K562 (cell line): ENCODE data around the gene SOST. TPM values are rescaled to one million over a fixed set of nuclear protein-coding genes. Genes with fewer than 3 reads are reported as not detected.

Source experiments
- ATAC-seq: fragments of 200-7000 bp; cut with Tn5 transposase; 3 replicates; pipeline ENCODE4 v1.9.1; 2020; ENCODE audit warnings: moderate library complexity
- BruUV-seq: library from RNA; stranded (reverse); fragments of 400-500 nt; replicated peaks from 2 replicates; lab custom pipeline; 2021; lab: Mats Ljungman, UMichigan
- CTCF ChIA-PET: fragments of 300-600 bp; formaldehyde crosslinking; extraction: SDS; loops from one replicate; lab custom pipeline; 2021; ENCODE audit warnings: low intra/inter-chr PET ratio; lab: Yijun Ruan, JAX
- POLR2A ChIA-PET: fragments of 300-600, 350-650 bp; sonication (Branson Sonifier 250); formaldehyde crosslinking; extraction: SDS; loops from one replicate; lab custom pipeline; 2021; ENCODE audit warnings: antibody characterized with exemption, inconsistent platforms; lab: Yijun Ruan, JAX
- DNase-seq, 4 experiments: peaks; one replicate each; pipeline versions ENCODE4 v3.0.0 to v3.0.0-alpha.2; 2011 to 2018; ENCODE audit warnings: low spot score in 3 of 4, mixed read lengths in 3 of 4; ENCODE audit errors: extremely low read depth in 1 of 4
- FAIRE-seq: peaks from 2 replicates; lab custom pipeline; 2011; peaks lifted over from hg19 to GRCh38; lab: Jason Lieb, UNC
- H2AFZ ChIP-seq: 2 replicates; pipeline ENCODE4 v1.6.0; 2011; ENCODE audit warnings: low read depth, low read length, control low read depth, inconsistent platforms
- H3K27ac ChIP-seq: fragments of 200-600 bp; 3 replicates; pipeline ENCODE4 v1.8.0; 2011; ENCODE audit warnings: low read depth, mild to moderate bottlenecking, control low read depth, inconsistent platforms, low read length, moderate library complexity, mixed read lengths; ENCODE audit errors: extremely low read depth
- H3K27me3 ChIP-seq, 2 experiments: fragments of 300-600 bp in 1 of 2; 2 replicates in 1 of 2; 3 replicates in 1 of 2; pipeline versions ENCODE4 v1.6.0 to v1.8.0; 2011; ENCODE audit warnings: inconsistent platforms in 2 of 2, low read length in 2 of 2, mild to moderate bottlenecking in 1 of 2, mixed read lengths in 1 of 2, moderate library complexity in 1 of 2; ENCODE audit not compliant: control insufficient read depth in 2 of 2, insufficient read depth in 2 of 2
- H3K36me3 ChIP-seq: fragments of 300-600 bp; 3 replicates; pipeline ENCODE4 v1.8.0; 2011; ENCODE audit warnings: mild to moderate bottlenecking, low read length, inconsistent platforms; ENCODE audit not compliant: control insufficient read depth, insufficient read depth
- H3K4me1 ChIP-seq, 2 experiments: fragments of 200-600 bp in 1 of 2; replicated peaks in 1 of 2; 2 replicates in 1 of 2; 3 replicates in 1 of 2; pipeline versions ENCODE4 v1.5.1 to v1.8.0; 2011; ENCODE audit warnings: inconsistent platforms in 2 of 2, low read length in 2 of 2, mild to moderate bottlenecking in 1 of 2, mixed read lengths in 1 of 2, moderate library complexity in 1 of 2; ENCODE audit not compliant: control insufficient read depth in 2 of 2, insufficient read depth in 2 of 2
- H3K4me2 ChIP-seq: 2 replicates; pipeline ENCODE4 v1.6.1; 2011; ENCODE audit warnings: low read length, control low read depth, inconsistent platforms, mixed read lengths; ENCODE audit not compliant: insufficient read depth
- H3K4me3 ChIP-seq: fragments of 200-600 bp; sonication (generic), shearing (Covaris generic); 2 replicates; pipeline ENCODE4 v1.5.1; 2016; ENCODE audit warnings: control low read depth, inconsistent platforms
- H3K79me2 ChIP-seq: fragments of 200-600 bp; 3 replicates; pipeline ENCODE4 v1.8.0; 2011; ENCODE audit warnings: low read length, inconsistent platforms; ENCODE audit not compliant: control insufficient read depth, insufficient read depth
- H3K9ac ChIP-seq, 2 experiments: 2 replicates each; pipeline versions ENCODE4 v1.6.0 to v1.6.1; 2011; ENCODE audit warnings: low read depth in 2 of 2, low read length in 2 of 2, control low read depth in 1 of 2, inconsistent platforms in 1 of 2, mild to moderate bottlenecking in 1 of 2, mixed read lengths in 1 of 2; ENCODE audit not compliant: insufficient read depth in 1 of 2
- H3K9me1 ChIP-seq: one replicate; pipeline ENCODE4 v1.6.0; 2011; ENCODE audit warnings: inconsistent platforms, mild to moderate bottlenecking, low read length, moderate library complexity; ENCODE audit not compliant: control insufficient read depth, insufficient read depth
- H3K9me3 ChIP-seq: replicated peaks from 2 replicates; pipeline ENCODE4 v1.5.1; 2011; ENCODE audit warnings: low read depth, low read length, inconsistent platforms; ENCODE audit not compliant: control insufficient read depth, insufficient read depth
- H4K20me1 ChIP-seq: replicated peaks from 2 replicates; pipeline ENCODE4 v1.6.1; 2011; ENCODE audit warnings: low read length, inconsistent platforms, mixed read lengths; ENCODE audit not compliant: control insufficient read depth, insufficient read depth
- ASH1L ChIP-seq: fragments of 450-650 bp; IDR thresholded peaks from 2 replicates; pipeline ENCODE4 v1.6.1; 2018; ENCODE audit warnings: borderline replicate concordance, mild to moderate bottlenecking, low read depth; ENCODE audit not compliant: partially characterized antibody
- BRF2 ChIP-seq: IDR thresholded peaks from 3 replicates; pipeline ENCODE4 v1.6.1; 2011; ENCODE audit warnings: borderline replicate concordance, mild to moderate bottlenecking; ENCODE audit not compliant: insufficient read length, insufficient read depth
- CREB5 ChIP-seq: fragments of 250-450 bp; sonication (Bioruptor Pico); IDR thresholded peaks from 2 replicates; pipeline ENCODE4 v1.5.0; 2020; ENCODE audit warnings: mild to moderate bottlenecking
- DDX20 ChIP-seq: fragments of 450-650 bp; IDR thresholded peaks from 2 replicates; pipeline ENCODE4 v1.6.1; 2016; ENCODE audit warnings: missing genetic modification characterization, low read depth, mild to moderate bottlenecking, missing compliant biosample characterization, moderate library complexity
- ELK1 ChIP-seq: sonication (generic); formaldehyde crosslinking; IDR thresholded peaks from 2 replicates; pipeline ENCODE4 v1.8.1; 2022; ENCODE audit warnings: missing genetic modification reagents
- HNRNPUL1 ChIP-seq: fragments of 200-400 bp; formaldehyde crosslinking; IDR thresholded peaks from 2 replicates; pipeline ENCODE4 v1.6.1; 2017; ENCODE audit warnings: low read length
- IRF2 ChIP-seq: sonication (generic); formaldehyde crosslinking; IDR thresholded peaks from 2 replicates; pipeline ENCODE4 v1.8.1; 2022; ENCODE audit warnings: mild to moderate bottlenecking, missing genetic modification reagents
- MNT ChIP-seq, 2 experiments: fragments of 450-650 bp; conservative IDR thresholded peaks; 2 replicates each; pipeline ENCODE4 v1.6.1; 2017; ENCODE audit warnings: mild to moderate bottlenecking in 2 of 2, moderate library complexity in 2 of 2
- PCBP2 ChIP-seq: fragments of 200-400 bp; formaldehyde crosslinking; IDR thresholded peaks from 2 replicates; pipeline ENCODE4 v1.6.1; 2018; ENCODE audit warnings: low read length, low read depth, mild to moderate bottlenecking, moderate library complexity; ENCODE audit not compliant: poor library complexity, severe bottlenecking
- PRPF4 ChIP-seq: fragments of 200-400 bp; formaldehyde crosslinking; IDR thresholded peaks from one replicate; pipeline ENCODE4 v1.6.1; 2017; ENCODE audit warnings: low read length, low read depth, mild to moderate bottlenecking; ENCODE audit not compliant: insufficient read depth, poor library complexity, severe bottlenecking
- RBM25 ChIP-seq: fragments of 200-400 bp; formaldehyde crosslinking; IDR thresholded peaks from 2 replicates; pipeline ENCODE4 v1.6.1; 2018; ENCODE audit warnings: low read length, low read depth, moderate library complexity; ENCODE audit not compliant: severe bottlenecking
- ZBTB26 ChIP-seq: fragments of 450-650 bp; formaldehyde crosslinking; IDR thresholded peaks from 2 replicates; pipeline ENCODE4 v1.4.0; 2022; ENCODE audit warnings: missing genetic modification characterization
- ZSCAN29 ChIP-seq: fragments of 450-650 bp; IDR thresholded peaks from 2 replicates; pipeline ENCODE4 v1.6.1; 2017
- whole genome bisulfite sequencing: fragments of 100-300 bp; shearing (Covaris generic); methylation state at CpG from one replicate; pipeline ENCODE4 v1.1.6; 2016; ENCODE audit warnings: low coverage, mixed read lengths; ENCODE audit not compliant: insufficient coverage; ENCODE audit errors: missing lambda C conversion rate; 5-methylcytosine and 5-hydroxymethylcytosine counted together
- in situ Hi-C: fragments of 300-500 bp; cut with MboI; formaldehyde crosslinking; loops from 4 replicates; pipeline ENCODE4 v1.15.0; 2018; ENCODE audit warnings: inconsistent platforms, mixed read lengths
- intact Hi-C: fragments of 100-400 bp; cut with micrococcal nuclease; formaldehyde crosslinking; loops from 2 replicates; pipeline ENCODE4 v1.14.2; 2022
- polyA plus RNA-seq, 8 experiments: library from polyadenylated mRNA; depleted of rRNA in 4 of 8; stranded (reverse) in 5 of 8; unstranded in 3 of 8; fragments of >200 nt; fragmentation: Nextera tagmentation in 2 of 8; fragmentation: Illumina TruSeq in 1 of 8; extraction: Ambion mirVana in 2 of 8; extraction: Trizol in 1 of 8; gene quantifications; 2 replicates each; pipeline versions ENCODE4 v1.2.1 to v1.2.3, GENCODE V29; 2011 to 2014; ENCODE audit warnings: inconsistent platforms in 1 of 8, missing spikeins in 1 of 8
- total RNA-seq, 7 experiments: library from RNA; depleted of rRNA in 6 of 7; stranded (reverse); fragments of >200 nt in 6 of 7; fragmentation: Illumina TruSeq in 2 of 7; extraction: Trizol in 2 of 7; gene quantifications; 2 replicates each; pipeline versions ENCODE4 v1.2.1 to v1.2.3, GENCODE V29; 2011 to 2021; ENCODE audit warnings: low replicate concordance in 1 of 7

The SOST gene
- total and polyA plus RNA-seq, 9 of the 15 experiments (the other 6 are each of a cell fraction or from before 2014, with no cell fraction given), result not detected

GRCh38 chr17:43770957-43771356 is 12.4 kb upstream of the SOST start:
- no peak for ATAC-seq
- DNase-seq, result no peak
- no peaks in the 10 kb centered on the region for H3K79me2 ChIP-seq
- H3K9me1 ChIP-seq, result peaks cover 3% of the 10 kb centered on the region
- no peak overlapping the region for H3K4me2 ChIP-seq
- TF ChIP-seq ASH1L (no peak), PRPF4 (no peak), HNRNPUL1 (no peak), MNT (conservative IDR thresholded peaks at IDR 0.05) (no peak), BRF2 (no peak), DDX20 (tag) (no peak), CREB5 (CRISPR knock-in tag) (no peak), RBM25 (no peak), ZSCAN29 (no peak), PCBP2 (no peak), IRF2 (CRISPR knock-in tag) (no peak), ZBTB26 (CRISPR knock-in tag) (no peak), ELK1 (no peak)
- no peak overlapping the region for H3K9ac ChIP-seq
- peaks cover 31% of the 10 kb centered on the region; the same call in 2 of the 3 replicates for H3K36me3 ChIP-seq
- ChIA-PET POLR2A (interaction anchor here (0.7 kb wide), 1 partner anchor 163 kb away, joined by 4 read pairs; no protein-coding TSS in a partner anchor), CTCF (no interaction called here)
- no peak overlapping the region for H2AFZ ChIP-seq
- H3K4me1 ChIP-seq, result peaks cover 0 to 3% of the 10 kb centered on the region in 2 experiments; a peak in 3 of 5 replicates
- BruUV-seq, result no TSS peak
- 97% methylated on average over 2 of the region's 2 CpGs for WGBS
- no peak overlapping the region for H3K4me3 ChIP-seq
- intact Hi-C loops, result no loop called here
- H3K27ac ChIP-seq, result no peak overlapping the region
- in situ Hi-C loops, result no loop called here
- FAIRE-seq, result no peak
- peaks cover 5% of the 10 kb centered on the region; the same call in 1 of the 2 replicates for H4K20me1 ChIP-seq
- no peaks in the 10 kb centered on the region for H3K27me3 ChIP-seq
- no peaks in the 10 kb centered on the region for H3K9me3 ChIP-seq
